Activated naive CD4-positive, alpha-beta T cell treated with Interleukin-2 at 50 U/mL for 16 hours (primary cell): ENCODE measurements around the gene AP2A2.

Experiments
- DNase-seq: peaks from one replicate; pipeline ENCODE4 v3.0.0-alpha.2; 2020

The AP2A2 gene

DNA sequence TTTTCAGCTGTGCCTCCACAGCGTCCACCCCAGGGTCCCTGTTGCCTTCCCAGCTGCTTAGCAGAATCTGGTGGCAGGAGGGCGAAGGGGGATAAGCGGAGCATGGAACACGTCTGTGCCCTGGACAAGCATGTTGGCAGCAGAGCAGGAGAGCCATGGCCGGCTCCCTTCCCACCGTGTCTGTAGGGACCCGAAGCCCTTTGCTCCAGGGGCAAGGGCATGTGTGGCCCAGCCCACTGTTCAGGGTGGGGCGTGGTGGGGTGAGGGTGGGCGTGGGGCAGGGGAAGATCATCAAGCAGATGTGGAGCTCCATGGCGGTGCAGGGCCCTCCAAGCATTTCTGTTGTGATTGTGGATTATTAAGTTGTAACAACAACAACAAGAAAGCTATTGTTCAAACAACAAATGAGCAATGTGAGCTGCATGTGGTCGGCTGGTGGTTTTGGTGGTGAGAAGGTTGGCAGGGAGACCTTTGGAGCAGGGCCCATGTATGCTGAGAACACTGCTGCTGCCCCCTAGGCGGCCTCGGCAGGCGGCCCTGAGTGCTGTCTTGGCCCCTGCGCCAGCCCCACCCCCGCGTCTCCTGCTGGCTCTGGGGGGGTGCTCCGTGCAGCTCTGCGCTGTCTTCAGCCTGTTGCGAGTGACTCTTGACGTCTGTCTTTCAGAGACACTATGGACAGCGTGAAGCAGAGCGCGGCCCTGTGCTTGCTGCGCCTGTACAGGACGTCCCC, 50.9 kb downstream of the AP2A2 start:
- no peak for DNase-seq

DNA sequence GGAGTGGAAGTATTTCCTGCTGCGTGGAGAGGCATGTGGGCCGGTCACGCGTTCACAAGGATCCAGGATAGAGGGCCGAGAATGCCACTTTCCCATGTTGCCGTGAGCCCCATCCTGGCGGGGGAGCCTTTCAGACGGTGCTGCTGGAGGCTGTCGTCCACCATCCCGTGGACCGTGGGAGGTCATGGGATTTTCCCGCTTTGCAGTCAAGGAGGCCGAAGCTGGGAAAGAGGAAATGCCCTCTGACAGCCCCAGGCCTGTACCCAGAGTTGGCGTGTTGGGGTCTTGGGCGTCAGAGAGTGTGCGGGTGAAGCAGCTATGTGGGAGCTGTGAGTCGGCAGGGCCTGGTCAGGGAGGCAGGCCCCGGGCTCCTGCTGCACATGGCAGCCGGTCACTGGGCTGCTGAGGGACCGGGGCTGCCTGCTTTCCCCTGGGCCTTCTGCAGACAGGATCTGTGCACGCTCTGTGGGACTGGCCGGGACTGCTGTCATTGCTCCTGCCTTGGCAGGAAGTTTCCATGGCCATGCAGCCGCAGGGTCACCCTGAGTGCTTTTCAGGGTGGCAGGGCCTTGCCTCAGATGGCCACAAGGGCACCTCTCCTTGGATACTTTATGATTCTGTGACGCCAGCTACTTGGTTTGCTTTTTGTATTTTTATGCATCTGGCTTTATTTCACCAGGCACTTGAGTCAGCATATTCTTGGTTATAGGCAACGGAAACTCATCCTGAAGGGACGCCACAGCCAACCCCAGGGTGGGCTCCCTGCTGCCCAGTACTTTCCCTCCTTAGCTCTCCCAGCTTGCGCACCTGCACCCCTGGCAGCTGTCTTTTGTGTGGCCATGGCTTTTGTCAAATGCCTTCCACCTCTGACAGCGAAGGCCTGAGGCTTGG, 52.4 kb downstream of the AP2A2 start:
- no peak for DNase-seq

DNA sequence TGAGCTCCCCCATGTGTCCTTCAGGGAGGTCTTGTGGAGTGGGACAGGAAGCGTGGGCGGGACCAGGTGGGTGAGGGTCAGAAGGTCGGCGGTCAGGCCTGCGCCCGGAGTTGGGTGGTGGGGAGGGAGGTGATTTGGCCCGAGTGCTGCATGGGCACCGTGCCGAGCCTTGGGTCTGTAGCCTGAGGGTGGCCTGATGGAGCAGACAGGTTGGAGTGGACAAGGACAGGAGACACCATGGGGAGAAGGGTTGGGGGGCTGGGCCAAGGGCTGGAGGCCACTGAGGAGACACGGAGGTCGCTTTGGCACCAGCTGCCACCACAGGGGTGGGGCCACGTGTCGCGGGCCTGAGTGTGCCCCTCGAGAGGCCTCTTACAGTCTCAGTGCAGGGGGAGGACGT, 53.1 kb downstream of the AP2A2 start:
- no peak for DNase-seq

DNA sequence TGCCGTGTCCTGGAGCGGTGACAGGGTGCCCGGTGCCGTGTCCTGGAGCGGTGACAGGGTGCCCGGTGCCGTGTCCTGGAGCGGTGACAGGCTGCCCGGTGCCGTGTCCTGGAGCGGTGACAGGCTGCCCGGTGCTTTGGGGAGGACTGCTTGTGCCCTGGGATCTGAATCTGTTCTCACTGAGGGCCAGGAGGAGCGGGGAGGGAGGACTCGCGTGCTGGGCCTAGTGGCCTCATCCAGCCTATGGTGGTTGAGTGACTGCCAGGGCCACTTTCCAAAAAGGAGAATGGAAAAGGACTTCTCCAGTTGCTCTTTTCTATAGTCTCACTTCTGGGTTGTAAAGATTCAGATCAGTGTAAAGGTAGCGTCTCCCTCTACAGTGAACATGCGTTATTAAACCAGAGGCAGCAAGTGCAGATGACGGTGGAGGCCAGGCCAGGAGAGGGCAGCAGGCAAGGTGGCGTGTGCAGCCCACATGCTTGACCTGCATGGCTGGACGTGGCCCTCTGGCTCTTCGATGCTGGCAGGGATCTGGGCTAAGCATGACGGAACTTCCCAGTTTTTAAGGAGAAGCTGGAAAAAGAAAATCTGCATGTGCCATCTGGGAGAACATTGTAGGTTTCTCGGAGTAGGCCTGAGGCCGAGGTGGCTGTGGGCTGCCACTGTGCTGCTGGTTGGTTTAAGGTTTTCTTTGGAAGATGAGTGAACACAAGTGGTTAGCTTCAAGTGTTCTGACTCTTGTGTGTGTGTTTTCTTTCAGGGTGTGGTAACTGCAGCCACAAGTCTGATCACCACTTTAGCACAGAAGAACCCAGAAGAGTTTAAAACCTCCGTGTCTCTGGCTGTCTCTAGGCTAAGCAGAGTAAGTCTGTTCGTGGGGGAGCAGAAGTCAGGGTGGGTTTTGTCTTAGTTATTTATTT, 55.0 kb downstream of the AP2A2 start:
- no peak for DNase-seq

DNA sequence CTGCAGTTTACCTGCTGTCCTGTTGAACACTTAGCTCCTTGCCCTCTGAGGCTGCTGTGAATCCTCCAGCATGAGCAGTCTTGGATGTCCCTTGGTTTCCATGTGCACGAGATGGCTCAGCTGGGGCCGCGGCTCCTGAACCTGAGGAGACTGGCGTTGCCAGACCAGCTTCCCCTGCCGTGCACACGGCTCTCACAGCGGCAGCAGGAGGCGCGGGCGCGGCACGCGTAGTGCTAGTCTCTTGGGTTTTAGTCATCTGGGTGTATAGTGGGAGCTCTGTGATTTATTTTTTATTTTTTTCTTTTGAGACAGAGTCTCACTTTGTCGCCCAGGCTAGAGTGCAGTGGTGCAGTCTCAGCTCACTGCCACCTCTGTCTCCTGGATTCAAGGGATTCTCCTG, 56.1 kb downstream of the AP2A2 start:
- no peak for DNase-seq

DNA sequence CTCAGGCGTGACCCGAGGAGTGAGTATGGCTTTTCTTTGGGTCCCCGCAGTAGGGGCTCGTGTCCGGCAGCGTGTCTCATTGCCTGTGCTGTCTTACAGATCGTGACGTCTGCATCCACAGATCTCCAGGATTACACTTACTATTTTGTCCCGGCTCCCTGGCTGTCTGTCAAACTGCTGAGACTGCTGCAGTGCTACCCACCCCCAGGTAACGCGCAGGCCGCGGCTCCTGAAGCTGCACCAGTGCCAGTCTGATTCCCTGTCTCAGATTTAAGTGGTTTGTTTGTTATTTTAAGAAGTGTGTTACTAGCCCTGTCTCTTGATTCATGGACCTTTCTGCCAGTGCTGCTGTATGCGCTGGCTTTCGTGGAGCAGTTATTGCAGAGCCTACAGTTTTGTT, 58.9 kb downstream of the AP2A2 start:
- no peak for DNase-seq

DNA sequence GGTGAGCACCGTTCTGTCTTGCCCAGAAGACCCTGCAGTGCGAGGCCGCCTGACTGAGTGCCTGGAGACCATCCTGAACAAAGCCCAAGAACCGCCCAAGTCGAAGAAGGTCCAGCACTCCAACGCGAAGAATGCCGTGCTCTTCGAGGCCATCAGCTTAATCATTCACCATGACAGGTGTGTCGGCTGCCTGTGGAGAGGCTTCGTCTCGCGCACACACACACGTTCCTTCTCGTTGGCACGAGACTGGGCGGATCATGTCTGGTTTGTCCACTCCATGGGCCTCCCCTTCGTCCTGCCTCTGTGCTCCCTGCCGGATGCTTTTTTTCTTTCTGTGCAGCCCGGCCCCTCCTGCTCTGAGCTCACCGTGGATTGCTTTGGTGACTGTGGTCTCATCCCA, 59.7 kb downstream of the AP2A2 start:
- no peak for DNase-seq

DNA sequence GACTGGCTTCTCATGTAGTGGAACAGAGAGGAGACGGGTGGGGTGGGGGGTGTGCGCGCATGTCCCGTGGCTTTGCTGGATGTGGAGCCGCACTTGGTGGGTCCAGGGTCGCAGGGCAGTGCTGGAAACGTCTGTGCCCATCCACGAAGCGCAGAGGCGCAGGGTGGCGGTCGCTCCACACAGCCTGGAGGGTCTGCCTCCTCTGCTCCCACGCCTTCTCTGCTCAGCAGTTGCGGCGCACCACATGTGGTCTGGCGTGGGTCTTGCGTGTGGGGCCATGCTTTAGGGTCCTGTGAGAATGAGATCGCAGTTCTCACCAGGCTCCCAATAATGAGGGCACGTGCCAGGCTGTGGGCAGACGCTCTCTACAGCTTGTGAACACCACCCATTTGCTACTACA, 60.2 kb downstream of the AP2A2 start:
- no peak for DNase-seq

DNA sequence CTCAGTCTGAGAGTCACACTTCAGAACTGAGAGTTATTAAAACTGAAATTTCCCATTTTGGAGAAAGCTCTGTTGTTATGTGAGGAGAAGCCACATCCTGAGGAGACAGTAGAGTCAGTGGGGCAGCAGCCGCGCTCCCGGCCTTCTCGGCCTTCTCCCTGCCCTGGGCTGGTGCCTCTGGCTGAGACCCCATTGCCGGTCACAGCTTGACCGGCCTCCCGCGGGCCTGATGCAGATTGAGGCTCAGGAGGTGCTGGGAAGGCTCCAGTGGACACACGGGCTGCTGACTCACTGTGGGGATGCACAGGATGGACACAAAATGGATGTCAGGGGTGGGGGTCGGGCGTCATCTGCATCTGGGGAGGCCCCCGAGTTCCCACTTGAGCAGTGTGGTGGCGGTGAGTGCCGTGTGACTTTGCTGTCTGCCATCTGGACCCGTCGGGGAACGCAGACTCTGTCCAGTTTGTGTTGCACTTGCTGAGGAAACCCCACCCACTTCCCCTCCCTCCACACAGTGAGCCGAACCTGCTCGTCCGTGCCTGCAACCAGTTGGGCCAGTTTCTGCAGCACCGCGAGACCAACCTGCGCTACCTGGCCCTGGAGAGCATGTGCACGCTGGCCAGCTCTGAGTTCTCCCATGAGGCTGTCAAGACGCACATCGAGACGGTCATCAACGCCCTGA, 60.7 kb downstream of the AP2A2 start:
- no peak for DNase-seq

DNA sequence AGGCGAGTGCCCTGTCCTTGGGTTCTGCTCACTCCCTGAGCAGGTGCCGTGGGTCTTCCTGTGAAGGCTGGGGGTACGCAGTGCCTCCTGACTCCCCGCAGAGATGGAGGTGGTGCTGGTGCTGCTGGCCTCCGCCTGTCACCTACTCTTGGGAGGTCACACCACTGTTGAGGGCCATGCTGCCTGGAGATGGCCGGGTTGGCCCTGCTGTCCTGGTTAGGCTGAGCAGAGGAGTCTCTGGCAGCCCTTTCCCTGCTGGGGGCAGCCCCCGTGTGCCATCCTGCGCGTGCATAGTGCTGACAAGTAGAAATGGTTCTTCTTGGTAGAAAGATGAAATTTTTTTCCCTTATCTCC, 61.3 kb downstream of the AP2A2 start:
- DNase-seq, result no peak

DNA sequence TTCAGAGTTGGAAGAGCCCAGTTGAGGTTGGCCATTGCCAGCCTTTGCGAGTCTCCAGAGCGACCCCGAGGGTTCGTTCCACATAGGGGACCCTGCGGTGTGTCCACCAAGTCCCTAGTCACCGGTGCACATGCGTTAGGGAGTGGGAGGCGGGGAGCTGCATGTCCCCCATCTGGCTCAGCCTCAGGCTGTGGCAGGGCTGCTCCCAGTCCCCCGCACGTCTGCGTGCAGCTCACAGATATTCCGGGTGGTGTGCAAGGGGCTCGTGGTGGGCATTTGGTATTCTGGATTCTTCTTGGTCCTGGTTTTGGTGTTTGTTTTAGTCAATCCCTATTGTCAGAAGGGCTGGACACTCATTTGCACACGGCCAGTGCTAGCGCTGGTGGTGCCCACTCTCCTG, 62.0 kb downstream of the AP2A2 start:
- no peak for DNase-seq

DNA sequence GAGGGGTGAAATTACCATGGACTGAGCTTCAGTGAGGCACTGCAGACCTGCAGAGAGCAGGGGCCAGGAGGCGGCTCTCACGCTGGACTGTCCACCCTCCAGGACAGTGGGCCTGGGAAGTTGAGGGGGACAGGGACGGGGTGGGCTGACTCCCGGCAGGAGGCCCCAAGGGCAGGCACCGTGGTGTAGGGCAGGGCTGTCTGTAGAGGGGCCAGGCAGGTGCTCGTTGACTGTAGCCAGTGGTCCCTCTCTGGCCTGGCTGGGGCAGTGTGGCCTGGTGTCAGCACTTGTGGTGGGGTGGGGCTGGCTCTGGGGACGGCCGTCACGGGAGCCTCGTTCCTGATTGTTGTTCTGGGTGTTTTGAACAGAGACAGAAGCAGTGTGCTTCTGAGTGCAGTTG, 64.4 kb downstream of the AP2A2 start:
- no peak for DNase-seq

DNA sequence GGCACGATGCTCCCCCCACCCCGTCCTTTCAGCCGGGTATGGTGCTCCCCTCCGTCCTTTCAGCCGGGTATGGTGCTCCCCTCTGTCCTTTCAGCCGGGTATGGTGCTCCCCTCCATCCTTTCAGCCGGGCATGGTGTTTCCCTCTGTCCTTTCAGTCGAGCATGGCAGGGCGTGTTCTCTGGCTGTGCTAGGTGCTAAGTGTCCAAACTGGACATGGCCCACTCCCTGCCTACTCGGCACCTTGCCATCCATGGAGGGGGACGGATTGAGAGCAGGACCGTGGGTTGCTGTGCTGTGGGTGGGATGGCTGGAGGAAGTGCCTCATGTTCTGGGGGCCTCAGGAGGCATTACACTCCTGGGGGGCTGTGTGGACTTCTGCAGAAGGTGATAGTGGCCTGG, 65.4 kb downstream of the AP2A2 start:
- no peak for DNase-seq

DNA sequence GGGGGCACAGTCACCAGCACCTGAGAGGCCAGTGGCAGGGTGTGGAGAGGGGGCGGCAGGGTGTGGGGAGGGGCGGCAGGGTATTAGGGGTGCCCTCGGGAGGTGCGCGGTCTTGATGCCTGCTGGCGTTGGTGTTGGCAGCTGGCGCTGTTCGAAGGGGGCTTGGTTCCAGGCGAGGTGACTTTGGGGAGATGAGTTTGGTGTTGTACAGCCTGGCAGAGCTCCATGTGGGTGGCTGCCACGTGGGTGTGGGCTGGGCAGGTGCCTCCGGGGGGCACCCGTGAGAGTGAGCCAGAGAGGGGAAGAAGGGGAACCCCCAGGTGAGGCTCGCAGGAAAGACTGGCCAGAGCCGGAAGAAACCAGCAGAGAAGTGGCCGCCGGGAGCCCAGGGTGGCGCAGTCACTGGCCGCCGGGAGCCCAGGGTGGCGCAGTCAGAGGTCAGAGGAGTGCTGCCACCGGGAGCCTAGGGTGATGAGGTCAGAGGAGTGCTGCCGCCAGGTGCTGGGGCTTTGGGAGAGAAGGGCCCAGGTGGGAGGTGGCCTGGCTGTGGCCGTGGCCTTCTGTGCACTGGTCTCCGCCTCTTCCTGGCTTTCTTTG, 66.1 kb downstream of the AP2A2 start:
- no peak for DNase-seq

DNA sequence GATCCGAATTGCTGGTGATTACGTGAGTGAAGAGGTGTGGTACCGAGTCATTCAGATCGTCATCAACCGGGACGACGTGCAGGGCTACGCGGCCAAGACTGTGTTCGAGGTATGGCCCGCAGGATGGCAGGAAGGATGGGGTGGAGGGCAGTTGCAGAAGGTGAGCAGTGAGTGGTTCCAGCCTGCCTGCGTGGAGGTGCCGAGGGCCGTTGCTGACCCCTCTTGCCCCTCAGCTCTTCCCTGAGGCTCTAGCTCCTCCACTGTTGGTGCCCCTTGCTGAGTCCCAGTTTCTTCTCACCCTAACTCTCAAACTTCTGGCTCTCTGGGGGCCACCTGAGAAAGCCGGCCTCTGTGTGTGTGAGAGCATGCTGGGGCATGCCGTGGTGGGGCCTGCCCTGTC, 66.9 kb downstream of the AP2A2 start:
- DNase-seq, result no peak

DNA sequence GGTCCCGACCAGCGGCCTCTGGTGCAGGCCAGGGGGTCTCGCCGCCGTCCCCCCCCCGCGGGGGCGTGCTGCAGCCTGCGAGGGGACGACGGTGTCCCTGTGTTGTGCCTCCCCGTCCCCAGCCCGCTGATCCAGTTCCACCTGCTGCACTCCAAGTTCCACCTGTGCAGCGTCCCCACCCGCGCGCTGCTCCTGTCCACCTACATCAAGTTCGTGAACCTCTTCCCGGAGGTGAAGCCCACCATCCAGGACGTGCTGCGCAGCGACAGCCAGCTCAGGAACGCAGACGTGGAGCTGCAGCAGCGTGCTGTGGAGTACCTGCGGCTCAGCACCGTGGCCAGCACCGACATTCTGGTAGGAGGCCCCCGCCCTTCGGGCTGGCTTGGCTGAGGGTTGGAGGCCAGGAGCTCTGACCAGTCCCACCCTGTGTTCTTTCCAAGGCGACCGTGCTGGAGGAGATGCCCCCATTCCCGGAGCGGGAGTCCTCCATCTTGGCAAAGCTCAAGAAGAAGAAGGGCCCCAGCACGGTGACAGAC, 68.0 kb downstream of the AP2A2 start:
- DNase-seq, result no peak

DNA sequence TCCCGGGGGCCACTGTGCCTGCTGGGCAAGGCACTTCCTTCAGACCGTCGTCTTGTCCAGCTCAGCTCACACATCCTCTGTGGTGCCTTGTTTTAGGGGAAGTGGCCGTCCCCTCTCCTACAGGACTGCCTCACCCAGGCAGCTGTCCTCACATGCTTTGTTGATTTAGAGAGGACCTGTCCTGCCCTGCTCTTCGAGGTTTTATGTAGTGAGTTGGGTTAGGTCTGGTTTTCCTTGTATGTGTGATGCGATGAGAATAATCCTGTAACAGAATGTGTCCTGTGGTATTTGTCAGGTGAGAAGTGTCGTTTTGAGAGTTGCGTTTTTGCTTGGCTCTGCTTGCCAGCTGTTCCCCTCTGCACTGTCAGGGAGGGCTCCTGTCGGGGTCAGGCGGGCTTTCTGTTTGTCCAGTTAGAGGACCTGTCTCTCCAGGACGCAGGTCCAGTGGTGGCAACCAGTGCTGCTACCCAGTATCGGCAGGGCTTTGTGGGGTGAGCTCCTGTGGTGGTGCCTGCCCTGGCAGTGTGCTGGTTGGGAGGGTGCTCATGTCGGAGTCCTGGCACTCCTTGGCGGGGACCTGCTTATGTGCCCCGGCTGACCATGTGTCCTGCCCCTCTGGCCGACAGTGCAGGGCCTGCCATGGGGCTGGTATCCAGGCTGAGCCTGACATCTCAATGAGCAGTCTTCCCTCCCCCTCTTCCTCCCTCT, 69.5 kb downstream of the AP2A2 start:
- DNase-seq, result no peak

DNA sequence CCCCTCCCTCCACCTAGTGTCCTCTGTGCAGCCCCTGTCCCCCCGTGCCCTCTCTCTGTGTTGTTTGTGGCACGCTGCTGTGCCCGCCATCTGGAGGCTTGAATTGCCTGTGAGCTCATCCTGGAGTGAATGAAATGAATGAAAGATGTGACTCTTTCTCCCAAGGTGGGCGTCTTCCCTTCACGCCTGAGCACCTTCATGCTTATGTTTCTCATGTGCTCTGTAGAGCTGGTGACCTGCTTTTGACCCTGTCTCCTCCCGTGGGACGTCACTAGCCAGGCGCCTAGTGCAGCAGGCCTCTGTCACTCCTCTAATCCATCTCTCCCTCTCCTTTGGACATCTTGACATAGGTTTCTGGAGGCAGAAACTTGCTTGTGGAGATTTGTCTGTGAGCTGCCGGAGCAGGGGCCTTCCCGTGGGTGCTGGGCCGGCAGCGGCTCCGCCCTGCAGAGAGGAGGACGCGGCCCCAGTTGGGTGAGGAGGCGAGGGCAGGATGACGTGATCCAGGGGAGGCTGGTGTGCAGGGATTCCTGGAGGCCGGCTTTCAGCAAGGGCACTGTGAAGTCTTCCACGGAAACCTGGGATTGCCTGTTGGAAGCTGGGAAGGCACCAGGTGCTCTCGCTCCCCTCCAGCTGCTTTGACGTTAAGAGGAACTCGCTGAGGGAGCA, 70.2 kb downstream of the AP2A2 start:
- no peak for DNase-seq

DNA sequence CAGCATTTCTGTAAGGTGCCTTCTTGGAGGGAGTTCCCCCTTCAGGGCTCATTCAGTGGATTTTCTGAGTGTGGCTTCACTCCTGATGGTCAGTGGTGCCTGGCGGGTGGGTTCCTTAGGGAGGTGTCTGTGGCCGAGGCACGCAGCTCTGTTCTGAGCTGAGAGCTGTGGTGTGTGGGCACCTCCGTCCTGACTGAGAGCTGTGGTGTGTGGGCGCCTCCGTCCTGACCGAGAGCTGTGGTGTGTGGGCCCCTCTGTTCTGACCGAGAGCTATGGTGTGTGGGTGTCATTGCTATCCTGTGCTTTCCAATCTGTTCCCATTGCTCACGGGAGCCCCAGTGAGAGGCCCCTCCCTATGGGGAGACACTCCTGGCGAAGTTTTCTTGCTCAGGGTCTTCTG, 71.0 kb downstream of the AP2A2 start:
- no peak for DNase-seq

DNA sequence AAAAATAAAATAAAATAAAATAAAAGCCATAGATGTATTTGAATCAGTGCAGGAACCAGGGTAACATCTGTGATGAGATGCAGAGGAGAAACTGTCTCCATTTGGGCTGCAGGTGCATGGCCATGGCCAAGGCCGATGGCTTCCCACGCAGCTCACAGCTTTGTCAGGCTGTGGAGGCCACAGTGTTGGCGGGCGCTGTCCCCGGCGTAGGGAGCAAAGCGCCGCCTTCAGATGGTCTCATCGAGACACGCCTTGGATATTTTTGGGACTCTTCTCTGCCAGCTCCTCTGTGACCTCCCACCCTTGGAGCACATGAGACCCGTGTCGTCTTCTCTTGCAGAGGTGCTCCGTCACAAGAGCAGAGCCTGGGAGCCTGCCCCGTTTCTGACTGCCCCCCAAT, 72.2 kb downstream of the AP2A2 start:
- no peak for DNase-seq

DNA sequence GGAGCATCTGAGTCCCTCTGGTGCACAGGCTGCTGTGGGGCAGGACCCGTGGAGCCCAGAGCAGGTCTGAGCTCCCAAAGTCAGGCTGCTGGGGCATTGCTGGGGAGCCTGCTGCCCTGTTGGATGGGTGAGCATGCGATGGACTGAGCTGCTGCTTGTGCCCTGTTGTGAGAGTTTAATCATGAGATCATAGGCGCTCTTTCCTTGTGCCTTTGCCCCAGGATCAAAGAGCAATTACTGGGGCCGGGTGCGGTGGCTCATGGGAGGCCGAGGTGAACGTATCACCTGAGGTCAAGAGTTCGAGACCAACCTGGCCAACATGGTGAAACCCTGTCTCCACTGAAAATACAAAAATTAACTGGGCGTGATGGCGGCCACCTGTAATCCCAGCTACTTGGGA, 73.3 kb downstream of the AP2A2 start:
- no peak for DNase-seq
